HG03558 (cell line): Measurements from ENCODE around the gene CSNK1G3.

Experiments
- ATAC-seq: cut with Tn5 transposase; IDR thresholded peaks from one replicate; pipeline ENCODE4 v1.9.1; 2021; ENCODE audit warnings: moderate number of reproducible peaks; ENCODE audit not compliant: unreplicated experiment; ENCODE audit errors: extremely low read depth

The CSNK1G3 gene

DNA sequence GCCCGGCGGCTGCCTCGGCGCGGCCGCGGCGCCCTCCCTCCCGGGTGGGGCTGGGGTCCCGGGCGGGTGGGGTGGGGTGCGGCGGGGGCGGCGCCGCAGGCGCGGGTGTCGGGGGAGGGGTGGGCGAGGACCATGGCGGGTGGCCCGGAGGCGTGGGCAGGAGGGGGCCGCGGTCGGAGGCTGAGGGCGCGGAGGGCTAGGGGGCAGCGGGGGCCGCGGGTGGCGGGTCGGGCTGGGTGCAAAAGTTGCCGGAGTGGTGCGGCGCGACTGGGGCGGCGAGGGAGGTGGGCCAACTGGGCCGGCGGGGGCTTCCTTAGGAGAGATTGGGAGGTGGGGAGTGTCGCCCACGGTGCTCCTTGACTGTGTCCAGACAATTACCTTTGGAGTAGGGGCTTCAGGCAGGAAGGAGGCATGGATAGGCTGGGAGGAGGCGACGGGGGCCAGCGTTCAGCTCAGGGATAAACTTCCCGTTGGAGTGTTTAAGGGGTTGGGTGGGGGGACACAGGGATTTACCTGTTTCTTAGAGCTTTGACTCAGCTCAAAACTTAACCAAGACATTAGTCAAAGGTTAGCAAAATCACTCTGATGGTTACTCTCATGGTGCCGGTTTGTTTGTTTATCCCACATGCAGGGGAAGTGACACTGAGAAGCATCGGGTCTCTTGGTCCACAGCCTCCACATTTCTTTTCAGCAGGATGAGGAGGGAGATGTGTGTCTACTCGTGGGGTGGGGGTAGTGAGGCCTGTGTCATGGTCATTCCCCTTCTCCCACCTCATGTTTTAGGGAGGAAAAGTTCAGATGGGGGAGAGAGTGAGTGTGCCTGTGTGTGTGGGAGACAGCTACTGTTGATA is 859 bp downstream of the CSNK1G3 start:
- peak; percentile 16 for ATAC-seq

DNA sequence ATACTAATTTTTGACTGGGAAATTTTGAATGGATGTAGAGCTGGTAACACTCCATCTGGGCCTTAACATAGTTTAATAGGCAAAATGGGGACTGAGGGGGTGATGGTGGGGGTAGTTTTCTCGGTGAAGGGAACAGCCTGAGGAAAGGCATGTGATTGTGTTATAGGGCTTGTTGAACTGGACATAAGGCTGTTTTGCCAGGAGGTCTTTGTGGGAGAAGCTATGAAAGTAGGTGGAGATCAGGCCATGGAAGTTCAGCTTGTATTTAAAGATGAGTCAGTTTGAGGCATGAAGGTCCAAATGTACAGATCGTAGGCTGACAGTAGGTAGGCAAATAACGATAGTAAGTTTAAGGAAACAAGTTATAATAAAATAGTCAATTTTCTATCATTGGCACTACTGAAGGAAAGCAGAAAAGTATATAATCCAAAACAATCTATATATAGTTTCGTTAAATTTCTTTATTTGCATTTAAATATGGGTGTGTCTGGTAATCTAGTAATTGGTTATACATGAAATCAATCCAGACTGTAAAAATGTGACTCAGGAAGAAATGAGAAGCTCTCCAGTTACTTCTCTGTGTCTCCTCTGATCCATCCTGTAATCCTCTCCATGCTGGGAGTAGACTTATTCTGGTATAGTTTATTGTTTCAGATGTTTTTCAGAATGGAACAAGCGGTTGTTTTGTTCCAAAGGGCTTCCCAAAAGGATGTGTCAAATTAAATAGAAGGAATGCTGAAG is 2.8 kb downstream of the CSNK1G3 start:
- ATAC-seq: no peak

DNA sequence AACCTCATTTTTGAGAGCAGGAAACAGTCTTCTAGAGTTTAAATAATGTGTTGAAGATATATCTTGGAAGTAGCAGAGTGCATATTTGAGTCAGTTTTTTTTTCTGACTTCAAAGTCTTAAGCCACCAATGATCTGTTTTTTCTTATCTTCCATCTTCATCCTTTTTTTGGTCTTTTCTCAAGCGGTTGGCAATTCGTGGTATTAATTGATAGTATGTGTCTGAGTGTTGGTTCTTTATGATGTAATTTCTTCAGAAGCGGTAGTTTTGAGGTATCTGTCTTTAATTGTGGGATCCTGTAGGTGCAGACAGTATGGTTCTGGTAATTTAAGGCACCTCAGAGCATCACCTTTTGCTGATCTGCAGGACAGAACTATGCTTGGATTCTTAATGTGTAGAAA is 3.9 kb downstream of the CSNK1G3 start:
- no peak for ATAC-seq

DNA sequence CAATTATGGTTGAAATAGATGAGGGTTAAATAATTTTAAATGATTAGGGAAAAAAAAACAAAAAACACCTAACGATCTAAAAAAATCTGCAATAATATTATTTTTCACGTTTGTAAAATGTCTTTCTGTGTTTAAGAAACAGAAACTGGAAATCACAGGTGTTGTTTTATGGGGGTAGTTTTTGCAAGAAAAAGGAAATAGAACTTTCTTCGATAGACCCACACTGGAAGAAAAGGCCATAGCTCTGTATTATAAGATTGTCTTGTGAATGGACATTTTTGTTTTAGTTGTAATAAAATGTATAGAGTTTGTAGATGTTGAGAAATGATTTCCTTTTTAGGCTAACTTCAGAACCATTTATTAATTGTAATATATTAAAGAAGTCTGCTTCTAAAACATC is 5.5 kb downstream of the CSNK1G3 start:
- no peak for ATAC-seq

GRCh38 chr5:123518111-123518510 is 6.1 kb downstream of the CSNK1G3 start:
- ATAC-seq: no peak

GRCh38 chr5:123520677-123521247 is 8.8 kb downstream of the CSNK1G3 start:
- ATAC-seq: no peak

DNA sequence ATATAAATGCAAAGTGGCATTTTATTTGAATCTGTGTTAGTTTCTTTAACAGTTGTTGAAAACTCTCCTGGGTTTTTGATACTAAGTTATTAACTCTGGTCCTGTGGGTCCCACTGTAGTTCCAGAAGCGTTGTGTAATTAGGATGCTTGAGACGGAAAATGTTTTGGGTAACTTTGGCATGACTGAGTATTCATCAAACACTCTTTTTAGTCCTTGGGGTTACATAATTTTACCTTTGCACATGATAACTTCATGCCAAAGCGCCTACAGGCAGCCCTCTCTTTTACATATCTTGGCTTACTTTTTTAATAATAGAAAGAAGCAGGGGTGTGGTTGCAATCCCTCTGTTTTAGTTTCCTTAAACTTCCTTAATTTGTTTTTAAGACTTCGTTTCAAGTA is 12.2 kb downstream of the CSNK1G3 start:
- ATAC-seq: no peak

DNA sequence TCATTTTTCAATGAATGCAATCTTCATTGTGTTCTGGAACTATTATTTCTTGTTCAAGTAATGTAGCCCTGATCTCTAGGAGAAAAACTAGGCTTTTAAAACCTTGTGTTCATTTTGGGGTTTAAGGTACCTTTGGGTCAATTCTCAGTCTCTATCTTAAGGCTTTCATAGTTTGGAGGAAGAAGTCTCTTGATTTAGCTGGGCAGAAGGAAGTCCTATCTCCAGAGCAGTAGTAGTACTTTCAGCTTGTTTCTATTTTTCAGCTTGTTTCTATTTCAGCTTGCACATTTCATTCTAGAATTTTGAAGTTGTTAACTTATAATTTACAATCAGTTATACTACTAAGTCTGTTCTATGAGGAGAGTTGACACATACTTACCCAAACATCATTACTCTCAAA is 15.2 kb downstream of the CSNK1G3 start:
- ATAC-seq: no peak

DNA sequence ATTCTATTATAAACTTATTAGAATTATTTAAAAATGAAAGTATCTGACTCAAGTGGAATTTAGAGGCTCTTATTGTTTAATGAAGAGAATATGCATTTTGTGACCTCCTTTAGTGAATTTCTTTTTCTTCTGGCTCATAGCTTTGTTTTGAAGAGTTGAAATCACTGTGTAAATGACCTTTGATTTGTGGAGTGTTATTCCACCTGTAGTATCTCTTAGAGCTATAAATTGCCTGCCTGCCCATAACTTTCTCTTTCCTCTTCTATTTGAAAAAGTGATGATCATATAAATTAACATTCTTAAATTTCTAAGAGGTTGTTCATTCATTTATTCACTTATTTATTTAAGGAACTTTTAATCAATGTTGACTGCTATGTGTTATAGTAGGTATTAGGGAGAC is 16.1 kb downstream of the CSNK1G3 start:
- no peak for ATAC-seq

DNA sequence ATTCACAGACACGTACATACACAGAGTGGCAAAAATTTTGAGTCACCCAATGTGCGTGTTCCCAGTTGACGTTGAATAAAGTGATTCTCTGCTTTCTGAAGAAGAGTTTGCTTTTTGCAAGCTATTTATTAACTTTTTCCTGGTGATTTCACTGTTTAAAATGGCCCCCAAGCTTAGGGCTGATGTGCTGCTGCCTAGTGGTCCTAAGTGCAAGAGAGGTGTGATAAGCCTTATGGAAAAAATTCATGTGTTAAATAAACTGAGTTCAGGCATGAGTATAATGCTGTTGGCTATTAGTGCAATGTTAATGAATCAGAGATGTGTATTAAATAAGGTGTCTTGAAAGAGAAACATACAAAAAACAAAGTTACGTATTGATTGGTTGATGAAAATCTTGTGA is 16.9 kb downstream of the CSNK1G3 start:
- ATAC-seq: no peak

- ATAC-seq: no peak
Measured at GRCh38 chr5:123530728-123531127, 18.8 kb downstream of the CSNK1G3 start.

- no peak for ATAC-seq
Measured at GRCh38 chr5:123535648-123536047, 23.7 kb downstream of the CSNK1G3 start.

DNA sequence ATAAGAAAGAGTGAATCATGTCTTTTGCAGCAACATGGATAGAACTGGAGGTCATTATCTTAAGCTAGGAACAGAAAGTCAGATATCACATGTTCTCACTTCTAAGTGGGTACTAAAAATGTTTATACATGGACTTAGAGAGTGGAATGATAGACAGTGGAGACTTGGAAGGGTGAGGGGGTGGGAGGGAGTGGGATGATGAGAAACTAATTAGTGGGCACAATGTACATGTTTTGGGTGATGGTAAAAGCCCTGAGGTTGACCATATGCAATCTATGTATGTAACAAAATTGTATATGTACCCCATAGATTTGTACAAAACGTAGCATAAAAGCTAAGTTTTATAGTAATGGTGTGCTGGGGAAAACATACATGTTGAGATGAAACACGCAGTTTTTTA is 25.3 kb downstream of the CSNK1G3 start:
- ATAC-seq: no peak

GRCh38 chr5:123537845-123538244 is 25.9 kb downstream of the CSNK1G3 start:
- ATAC-seq: no peak

DNA sequence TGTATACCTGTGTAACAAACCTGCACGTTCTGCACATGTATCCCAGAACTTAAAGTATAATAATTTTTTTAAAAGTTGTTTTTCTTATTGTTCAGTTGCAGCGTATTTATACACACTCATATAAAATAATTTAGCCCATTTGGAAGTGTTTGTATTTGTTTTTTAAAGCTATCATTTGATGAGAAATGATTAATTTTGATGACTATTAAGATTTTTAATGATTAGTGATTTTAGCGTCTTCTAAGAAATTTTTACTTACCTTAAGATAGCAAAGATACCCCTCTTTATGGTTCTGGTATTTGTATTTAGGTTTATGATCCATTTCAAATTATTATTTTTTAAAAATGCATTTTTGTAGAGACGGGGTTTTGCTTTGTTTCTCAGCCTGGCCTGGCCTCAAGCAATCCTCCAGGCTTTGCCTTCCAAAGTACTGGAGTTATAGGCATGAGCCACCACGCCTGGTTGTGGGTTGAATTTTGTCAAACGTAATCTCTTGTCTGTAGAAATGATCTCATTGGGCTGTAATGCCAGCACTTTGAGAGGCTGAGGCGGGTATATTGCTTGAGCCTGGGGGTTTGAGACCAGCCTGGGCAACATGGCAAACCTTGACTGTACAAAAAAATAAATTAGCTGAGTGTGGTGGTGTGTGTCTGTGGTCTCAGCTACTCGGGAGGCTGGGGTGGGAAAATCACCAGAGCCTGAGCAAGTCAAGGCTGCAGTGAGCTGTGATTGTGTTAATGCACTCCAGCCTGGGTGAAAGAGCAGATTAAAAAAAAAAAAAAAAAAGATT is 26.9 kb downstream of the CSNK1G3 start:
- ATAC-seq: no peak

GRCh38 chr5:123540534-123540933 is 28.6 kb downstream of the CSNK1G3 start:
- ATAC-seq: no peak

DNA sequence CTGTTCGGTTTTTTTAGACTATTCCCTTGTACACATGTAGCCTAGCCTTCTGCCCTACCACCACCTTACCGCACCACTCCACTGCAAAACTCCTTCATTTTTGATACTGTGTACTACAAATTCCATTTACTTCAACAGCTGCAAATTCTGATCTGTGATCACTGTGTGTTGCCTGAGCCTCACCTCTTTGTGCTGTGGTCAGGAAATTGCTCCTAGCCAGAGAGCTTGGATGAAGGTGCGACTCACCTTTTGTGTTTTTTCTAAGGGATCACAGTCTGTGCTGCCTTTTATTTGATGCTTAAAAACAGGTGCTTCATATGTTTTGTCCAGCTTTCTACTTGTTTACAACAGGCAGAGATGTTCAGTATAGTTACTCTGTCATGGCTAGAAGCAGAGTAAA is 31.5 kb downstream of the CSNK1G3 start:
- no peak for ATAC-seq

GRCh38 chr5:123545506-123545905 is 33.5 kb downstream of the CSNK1G3 start:
- ATAC-seq: no peak

DNA sequence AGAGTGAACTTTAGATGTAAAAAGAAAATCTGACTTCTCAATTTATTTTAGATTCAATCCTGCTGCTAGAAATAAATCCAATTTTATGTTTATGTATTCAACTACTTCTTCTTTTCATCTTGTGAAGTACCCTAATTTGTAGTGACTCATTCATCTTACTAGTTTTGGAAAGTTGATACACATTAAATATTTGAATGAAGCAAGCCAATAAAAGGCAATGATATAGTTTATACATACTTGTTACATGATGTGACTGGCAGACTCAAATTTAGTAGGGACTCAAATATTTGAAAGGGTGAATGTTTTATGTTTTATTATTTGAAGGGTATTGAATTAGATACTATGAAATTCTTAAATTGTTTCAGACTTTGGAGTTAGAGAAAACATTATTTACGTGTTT is 34.7 kb downstream of the CSNK1G3 start:
- ATAC-seq: no peak

DNA sequence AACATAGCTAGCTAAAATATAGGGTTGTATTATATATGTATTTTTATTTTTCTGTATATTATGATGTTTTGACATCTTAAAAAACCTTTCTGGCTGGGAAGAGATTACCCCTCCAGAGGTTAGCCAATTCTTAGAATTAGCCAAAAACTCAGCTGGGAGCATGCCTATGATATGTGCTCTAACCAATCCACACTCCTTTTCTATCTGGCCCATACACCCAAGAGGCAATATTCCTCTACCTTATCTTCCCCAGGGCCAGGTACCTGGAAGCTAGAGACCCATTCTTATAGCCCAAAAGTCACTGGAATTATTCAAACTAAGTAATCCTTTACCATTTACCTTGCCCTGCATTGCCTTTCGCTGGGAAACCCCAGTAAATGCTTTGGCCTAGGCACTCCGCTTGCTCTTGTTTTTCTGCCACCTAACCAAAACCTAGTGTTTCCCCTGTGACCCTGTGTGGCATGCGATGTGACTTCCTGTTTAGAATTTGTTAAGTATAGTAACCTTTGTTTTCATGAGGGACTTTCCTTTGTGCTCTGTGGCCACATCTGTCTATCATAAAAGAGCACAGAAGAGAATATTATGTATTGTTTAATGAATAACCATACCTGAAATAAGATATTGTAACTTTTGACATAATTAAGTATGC is 37.4 kb downstream of the CSNK1G3 start:
- ATAC-seq: peak; percentile 98
